GM21737 (cell line): ENCODE data around the gene GCHFR.
A peak's percentile ranks its signal among the peaks of the same experiment; 100 is the strongest.

Source experiments
- ATAC-seq: cut with Tn5 transposase; IDR thresholded peaks from one replicate; pipeline ENCODE4 v1.9.1; 2021; ENCODE audit warnings: mild to moderate bottlenecking, moderate library complexity; ENCODE audit not compliant: unreplicated experiment

GCHFR gene

DNA sequence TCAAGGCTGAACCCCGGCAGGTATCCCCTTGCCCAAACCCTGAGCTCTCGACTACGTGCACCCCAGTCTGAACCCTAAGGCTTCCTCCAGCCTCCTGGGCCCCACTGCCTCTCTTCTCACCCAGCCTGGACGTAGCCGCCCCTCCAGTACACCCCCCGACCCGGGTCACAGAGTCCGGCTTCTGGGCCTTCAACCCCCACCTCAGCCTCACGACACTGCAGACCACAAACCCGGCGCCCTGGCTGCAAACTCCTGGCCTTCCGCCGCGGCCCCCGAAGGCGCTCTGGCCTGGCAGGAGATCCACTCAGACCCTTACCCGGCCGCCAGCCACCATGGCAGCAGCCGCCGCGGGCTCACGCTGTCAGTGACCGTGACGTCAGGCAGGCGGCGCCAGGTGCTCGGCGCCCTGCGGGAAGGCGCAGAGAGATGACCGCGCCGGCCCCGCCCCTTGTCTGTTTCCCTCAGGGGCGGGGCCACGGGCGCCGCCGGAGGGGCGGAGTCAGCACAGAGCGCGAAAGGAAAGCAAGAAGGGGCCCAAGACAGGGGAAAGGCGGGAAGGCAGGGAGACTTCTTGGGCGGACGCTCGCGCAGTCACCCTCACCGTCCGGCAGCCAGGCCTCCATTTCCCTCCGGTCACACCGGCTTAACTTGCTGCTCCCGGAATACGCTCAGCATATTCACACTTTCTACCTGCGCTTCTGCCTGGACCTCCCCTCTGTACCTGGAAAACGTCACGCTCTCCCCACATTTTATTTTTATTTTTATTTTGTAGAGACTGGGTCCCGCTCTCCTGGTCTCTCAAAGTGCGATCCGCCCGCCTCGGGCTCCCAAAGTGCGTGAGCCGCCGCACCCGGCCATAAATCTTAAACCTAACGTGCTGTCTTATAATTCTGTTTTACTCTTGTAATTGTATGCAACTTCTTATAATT lies 8.7 kb upstream of the GCHFR start, which contains the start of gene RMDN3:
RMDN3 (minus strand) TSS at position 372 of the 929 bp plus-strand sequence. CDS start 471 bp downstream, outside the sequence.
- peak; percentile 83 for ATAC-seq

DNA sequence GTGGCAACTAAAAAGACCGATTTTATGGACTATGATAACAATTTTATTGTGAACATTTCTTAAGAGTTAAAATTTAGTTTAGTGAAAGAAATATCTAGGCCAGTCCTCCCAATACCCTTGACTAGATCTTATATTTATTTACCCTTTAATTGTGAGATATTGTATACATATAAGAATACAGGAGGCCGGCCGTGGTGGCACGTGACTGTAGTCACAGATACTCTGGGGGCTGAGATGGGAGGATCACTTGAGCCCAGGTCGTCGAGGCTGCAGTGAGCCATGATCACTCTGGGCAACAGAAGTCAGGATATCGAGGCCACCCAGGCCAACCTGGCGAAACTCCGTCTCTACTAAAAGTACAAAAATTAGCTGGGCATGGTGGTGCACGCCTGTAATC lies 8.1 kb upstream of the GCHFR start:
- no peak for ATAC-seq

DNA sequence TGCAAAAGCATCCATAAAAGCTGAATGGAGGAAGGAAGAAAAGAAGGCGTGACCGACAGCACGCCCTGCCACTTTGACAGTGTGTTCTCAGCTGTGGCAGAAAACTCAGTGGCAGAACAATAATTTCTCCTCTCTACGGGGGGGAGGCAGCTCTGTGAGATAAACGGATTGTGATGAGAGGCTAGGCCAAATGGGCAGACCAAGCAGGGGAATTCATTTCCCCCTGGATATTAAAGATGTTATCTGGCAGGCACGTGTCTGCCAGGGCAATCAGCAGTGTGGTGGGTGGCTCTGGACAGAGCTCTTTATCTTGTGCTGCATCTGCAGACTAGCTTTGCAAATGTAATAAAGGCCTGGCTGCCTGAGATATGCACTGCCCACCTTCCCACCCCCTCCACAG lies 6.9 kb upstream of the GCHFR start:
- no peak for ATAC-seq

DNA sequence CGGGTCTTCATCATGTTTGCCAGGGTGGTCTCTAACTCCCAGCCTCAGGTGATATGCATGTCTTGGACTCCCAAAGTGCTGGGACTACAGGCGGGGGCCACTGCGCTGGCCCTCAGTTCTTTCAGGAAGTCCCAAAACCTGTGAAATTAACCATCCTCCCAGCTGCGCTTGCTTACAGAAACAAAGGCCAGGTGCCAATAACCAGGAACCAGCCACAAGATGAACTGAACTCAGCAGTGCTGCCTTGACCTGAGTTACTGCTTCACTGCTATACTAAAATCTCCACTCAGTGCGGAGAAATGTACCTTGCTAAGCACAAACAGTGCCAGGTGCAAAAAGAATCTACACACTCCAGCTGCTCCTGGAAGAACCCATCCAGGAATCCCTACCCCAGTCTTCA lies 3.9 kb upstream of the GCHFR start:
- no peak for ATAC-seq

DNA sequence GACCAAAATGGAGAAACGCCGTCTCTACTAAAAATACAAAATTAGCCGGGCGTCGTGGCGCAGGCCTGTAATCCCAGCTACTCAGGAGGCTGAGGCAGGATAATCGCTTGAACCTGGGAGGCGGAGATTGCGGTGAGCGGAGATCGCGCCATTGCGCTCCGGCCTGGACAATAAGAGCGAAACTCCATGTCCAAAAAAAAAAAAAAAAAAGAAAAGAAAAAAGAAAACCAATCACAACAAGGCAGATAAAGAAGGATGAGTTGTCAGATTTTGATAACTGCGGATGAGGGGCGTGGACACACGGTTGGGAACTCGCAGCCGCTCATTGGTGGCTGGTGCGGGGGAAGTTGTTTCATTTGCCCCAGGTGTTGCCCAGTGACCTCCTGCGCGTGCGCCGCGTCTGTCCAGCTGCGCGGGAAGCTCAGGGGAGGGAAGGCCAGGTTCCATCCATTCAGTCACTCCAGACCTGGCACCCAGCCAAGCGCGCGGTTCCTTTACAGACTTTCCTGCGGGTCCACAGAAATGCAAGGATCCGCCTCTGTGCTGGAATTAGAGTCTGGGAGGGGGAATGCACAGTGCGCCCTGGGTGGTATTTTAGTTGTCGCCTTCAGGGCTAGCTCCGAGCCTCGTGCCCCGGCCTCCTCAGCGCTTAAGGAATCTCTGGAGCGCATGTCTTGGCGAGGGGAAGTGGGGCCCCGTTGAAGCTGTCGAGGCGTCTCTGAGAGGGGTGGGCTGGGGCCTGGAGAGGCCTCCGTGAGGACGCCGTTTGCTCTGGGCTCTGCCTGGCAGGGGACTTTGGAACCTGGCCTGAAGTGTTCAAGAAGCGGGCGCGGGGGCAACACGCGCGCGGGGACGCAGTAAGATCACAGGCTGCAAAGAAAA lies 708 bp upstream of the GCHFR start:
- no peak for ATAC-seq

DNA sequence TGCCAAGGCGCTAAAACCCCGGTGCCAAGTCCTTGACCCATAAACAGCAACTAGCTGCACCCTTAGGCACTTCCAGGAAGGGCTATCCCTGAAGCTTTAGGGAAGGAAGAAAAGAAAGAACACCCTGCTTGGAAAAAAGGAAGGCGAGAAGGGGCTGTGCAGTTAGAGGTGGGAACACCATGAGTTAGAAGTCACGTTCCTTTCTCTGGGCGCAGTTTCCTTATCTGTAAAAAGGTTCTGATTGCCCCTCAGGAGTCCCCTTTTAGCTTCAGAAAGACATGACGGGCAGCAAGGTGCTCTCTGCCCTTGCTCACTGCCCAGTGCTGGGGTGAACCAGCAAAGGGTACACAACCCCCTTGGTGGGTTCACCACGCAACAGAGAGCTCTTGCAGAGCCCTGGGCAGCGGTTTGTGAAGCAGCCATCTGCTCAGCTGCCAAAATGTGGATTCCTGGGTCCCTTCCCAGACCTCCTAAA lies 798 bp downstream of the GCHFR start:
- no peak for ATAC-seq

DNA sequence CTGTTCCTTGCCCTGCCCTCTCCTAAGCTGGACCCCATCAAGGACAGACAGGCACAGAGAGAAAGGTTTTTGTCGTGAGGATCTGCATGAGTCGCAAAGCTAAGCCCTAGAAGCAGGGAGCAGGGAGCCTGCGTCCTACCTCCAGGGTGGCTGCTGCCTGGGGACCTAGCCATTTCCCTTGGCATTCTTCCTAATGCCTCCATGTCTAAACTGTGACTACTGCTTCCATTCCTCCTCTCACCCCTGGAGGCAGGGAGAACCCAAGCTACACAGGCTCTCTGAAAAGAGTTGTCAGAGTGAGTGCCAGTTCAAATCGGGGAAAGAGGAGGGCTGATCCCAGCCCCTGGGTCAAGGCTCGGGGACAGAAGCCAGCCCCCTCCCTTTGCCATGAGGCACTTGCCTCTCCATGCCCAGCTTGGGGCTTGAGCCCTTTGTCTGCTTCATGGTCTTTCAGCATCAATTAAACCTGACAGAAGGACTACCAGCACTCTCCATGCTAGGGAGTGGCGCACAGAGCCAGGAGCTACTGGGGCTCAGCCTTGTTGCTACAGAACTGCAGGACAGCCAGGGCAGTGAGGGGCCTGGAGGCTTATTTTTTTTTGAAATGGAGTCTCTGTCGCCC lies 2.4 kb downstream of the GCHFR start:
- no peak for ATAC-seq

DNA sequence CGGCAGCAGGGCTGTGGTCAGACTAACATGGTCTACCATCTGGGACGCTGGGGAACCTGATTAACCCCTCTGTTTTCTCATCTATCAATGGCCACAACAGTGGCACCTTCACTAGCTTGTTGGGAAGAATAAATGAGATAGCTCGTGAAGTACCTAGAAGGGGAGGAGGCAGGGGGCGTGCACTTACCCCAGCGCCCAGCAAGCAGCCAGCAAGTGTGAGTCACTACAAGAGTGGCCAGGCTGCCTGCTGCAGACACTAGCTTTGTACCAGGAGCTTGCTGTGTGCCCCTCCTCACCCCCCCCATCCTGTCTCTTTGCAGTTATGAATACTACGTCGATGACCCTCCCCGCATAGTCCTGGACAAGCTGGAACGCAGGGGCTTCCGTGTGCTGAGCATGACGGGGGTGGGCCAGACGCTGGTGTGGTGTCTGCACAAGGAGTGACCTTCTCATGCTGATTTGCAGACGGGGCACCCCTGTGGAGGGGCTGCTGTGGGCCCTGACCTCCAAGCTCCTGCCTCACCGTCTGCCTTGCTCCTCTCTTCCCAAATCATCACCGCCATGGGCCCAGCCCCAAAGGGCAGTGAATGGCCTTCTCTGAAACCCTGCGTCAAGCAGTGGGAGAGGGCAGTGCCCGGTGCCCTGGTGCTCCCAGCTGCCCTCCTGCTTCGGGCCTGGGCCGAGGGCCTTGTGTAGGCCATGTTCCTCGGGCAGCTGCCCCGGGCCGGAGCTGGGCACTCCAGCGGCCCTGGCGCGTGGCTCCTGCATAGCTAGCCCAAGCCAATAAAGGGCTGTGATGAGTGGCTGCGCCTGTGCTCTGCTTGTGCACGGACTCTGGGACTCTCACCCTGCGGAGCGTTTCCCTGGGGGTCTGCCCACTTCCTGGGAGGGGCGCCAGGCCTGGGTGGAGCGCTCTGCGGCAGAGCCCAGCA lies 3.3 kb downstream of the GCHFR start:
- no peak for ATAC-seq

DNA sequence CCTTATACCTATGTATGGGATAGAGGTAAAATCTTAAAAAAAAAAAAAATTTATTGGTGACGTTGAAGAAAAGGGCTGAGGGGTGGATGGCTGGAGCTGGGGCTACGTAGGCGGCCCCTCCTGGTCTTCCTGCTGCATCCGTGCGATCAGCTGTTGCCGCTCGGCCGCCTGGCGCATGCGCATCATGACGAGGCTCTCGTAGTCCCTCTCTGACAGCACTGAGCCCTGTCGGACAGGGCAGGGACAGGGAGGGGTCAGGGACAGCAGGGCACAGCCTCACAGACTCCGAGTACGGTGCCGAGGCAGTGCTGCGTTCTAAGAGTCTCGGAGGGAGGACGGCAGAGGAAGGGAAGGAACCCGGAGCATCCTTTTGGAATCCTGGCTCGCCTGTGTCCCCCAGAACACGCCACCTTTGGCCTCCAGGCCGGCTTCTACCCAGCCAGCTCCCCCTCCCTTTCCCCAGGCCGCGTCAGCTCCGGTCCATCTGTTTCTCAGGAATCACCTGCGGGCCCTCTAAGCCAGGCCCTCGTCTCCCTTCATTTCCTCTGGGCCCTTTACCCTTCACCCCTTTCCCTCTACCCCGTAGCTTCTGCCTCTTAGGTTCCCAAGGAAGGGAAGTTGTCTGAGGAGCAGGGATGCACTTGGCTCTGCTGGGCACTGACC lies 4.1 kb downstream of the GCHFR start:
- ATAC-seq, result no peak

DNA sequence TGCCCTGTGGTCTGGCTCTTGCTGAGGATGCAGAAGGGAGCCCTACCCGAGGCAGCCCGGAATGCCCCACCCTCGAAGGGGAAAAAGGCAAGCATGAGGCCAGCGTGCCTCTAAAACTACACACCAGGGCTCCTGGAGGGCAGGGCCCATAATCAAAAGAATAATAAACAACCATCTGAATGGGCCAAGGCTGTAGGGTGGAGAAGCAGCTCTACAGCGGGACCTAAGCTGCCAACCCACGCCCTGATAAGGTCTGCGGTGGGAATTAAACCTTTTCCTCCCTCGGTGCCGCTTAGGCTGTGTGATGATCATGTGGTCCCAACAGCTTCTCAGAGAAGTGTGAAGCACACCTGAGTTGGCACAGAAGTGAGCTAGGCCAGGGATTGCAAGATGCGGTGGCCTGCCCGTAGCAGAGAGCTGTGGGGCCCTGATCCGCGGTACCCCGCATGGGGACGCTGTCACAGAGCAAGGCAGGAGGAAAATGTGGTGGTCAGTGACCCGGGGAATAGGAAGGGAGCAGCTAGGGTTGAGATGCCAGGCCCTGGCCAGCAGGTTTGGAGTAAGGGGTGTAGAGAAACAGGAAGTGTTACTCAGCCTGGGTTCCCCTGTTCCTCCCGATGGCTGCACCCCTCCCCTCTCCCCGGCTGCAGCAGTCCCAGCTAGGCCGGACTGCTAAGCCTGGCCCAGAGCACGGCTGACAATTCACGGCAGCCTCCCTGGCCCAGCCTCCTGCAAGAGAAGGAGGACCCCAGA lies 4.8 kb downstream of the GCHFR start:
- ATAC-seq, result no peak

DNA sequence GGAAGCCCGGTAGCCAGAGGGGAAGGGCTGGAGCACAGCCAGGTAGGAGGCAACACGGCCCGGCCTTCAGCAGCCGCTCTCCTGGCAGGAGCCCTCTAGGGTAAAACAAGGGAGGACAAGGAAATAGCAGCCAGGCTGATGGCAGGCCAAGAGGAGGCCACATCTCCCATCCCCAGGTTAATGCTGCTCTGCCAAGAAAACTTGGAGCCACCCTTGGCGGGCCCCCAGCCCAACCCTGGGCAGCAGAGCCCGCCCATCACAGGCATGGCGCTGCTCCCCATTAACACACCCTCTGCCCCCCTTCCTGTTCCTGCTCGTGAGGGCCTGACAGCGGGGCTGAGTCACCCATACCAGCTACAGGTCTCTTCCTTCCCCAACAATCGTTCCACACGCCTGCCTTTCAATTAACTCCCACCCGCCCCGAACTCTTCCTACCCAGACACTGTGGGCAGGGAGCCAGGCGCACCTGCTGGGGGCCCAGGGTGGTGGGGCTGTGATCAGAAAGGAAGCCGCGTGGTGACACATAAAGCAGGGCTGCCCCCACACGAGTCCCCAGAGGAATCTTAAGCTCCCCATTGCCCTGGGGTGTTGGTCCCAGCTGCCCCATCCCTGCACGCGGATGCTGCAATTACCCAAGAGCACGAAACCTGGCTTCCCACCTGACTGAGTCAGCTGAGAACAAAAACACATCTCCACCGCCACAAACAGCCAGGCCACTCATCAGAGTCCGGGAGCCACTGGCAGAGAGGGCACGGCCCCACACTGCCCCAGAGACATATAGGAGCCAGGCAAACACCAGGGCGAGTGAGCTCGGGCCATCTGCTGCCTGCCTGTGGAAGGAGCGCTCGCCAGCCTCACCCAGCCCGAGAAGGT lies 5.6 kb downstream of the GCHFR start, which contains the start of gene C15orf62:
C15orf62 (plus strand) TSS at position 707 of the 873 bp plus-strand sequence. CDS start 516 bp downstream, outside the sequence.
- peak; percentile 43 for ATAC-seq

DNA sequence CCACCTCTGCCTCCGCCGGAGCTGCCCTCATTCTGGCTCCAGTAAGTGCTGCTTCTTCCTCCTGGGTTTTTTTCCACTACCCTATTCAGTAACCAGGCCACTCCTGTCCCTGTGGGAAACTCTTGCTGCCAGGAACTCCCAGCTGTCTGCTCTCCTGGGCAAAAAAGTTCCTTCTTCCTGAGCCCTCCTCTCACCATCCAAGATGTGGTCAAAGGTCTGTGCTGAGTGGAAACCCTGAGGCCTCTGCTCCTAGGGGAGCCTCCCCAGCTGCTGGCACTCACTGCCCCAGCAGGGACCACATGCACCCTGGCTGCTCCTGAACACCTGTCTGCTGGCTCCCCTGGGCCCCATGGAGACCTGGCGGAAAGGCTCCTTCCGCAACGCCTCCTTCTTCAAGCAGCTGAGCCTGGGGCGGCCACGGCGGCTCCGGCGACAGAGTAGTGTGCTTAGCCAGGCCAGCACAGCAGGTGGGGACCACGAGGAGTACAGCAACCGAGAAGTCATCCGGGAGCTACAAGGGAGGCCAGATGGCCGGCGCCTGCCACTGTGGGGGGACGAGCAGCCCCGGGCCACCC lies 6.4 kb downstream of the GCHFR start:
- ATAC-seq, result no peak

DNA sequence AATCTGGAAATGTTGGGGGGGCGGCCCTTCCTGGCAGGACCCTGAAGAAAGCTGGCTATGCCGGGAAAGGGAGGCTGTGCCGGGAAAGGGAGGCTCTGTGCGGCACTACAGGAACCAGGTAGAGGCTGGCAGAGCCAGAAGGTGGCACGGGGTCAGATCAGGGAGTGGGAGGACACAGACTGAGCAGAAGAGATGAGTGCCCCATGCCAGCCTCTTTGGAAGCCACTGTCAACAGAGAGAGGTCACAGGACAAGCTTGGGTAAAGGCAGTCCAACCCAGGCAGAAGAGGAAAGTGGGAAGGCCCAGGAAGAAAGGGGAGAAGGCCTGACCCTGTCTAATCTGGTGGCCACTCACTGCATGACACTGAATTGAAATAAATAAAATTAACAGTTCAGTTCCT lies 7.4 kb downstream of the GCHFR start:
- no peak for ATAC-seq

DNA sequence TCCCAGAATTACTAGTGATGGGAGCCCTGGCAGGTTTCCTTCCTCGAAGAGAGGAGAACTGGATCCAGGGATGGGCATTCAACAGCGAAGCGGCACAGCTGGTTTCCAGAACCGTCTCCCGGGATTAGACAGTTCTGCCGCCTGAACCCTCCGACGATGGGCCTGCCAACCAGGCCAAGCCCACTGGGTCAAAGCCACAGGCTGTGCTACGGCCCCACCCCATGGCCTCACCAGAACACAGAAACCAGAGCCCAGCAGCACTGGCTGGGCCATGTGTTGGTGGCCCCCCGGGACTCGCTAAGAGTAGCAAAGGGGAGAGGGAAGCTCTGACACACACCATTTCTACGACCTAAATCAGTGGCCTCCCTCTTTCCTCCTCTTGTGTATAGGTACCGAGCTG lies 8.1 kb downstream of the GCHFR start:
- no peak for ATAC-seq

DNA sequence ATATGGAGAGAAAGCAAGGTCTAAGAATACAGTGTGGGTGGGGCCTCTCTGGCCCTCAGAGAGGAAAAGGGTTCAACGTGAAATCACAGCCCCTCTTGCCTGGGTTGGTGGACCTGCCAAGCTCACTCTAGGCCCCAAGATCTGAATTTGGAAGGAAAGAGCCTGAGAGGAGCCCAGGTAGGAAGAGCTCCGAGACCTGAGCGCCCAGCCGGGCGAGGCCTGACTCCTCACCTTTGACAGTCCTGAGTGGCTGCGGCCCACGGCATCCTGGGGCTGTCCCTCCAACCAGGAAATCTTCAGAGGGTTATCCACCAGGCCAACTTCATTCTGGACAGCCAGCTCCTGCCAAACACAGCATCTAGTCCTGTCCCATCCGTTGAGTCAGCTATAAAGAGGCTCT lies 9.6 kb downstream of the GCHFR start:
- ATAC-seq, result no peak

DNA sequence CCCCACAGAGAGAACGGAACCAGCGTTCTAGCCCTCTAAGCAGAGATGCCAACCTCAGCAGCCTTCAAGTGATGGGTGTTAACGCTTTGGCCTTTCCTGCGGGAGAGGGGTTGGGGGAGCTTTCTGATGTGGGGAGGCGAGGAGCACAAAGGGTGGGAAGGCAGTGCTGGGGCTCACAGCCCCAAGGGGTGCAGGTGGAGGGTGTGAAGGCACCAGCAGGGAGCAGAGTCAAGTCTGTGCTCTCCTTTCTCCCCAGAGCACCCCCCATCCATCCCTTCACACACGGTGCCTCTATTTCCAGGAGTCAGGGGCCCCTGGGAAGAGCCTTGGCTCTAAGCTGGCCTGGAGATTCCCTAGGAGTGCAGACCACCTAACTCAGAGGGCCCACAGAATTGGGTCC lies 10.0 kb downstream of the GCHFR start:
- ATAC-seq, result no peak

DNA sequence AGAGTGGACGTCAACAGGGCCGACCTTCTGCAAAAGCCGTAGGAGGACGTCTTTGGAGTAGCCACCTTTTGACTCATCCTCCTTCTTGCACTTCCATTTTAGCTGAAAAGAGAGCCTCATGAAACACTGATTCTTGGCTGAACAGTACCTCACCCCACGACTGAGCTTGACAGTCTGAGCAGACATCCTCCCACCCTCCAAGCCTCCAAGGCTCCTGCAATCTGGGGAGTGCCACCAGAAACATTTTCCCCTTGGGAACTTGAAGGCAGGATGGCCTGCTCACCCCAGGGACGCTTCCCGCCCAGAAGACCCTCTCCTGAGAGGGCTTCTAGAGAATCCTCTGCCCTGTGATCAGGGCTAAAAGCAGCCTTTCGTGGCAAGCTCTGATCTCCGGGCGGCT lies 11.1 kb downstream of the GCHFR start:
- no peak for ATAC-seq
